Ascending aorta (tissue), 2 donors: ENCODE measurements around the gene MEAK7. TPM values are rescaled to one million over a fixed set of nuclear protein-coding genes. Genes with fewer than 3 reads are reported as not detected.

Experiments
- DNase-seq, 2 donors: peaks; one replicate each; pipeline ENCODE4 v3.0.0-alpha.2; 2019; ENCODE audit warnings: low spot score in 2 of 2
- H3K27ac ChIP-seq, 2 donors: fragments of 200-600 bp; sonication (generic); one replicate each; pipeline ENCODE4 v1.5.1; 2016 to 2017; ENCODE audit warnings: mild to moderate bottlenecking in 1 of 2
- H3K27me3 ChIP-seq: fragments of 200-600 bp; sonication (generic); one replicate; pipeline ENCODE4 v1.5.1; 2017
- H3K36me3 ChIP-seq, 2 donors: fragments of 200-600 bp; sonication (generic); one replicate each; pipeline ENCODE4 v1.5.1; 2016
- H3K4me1 ChIP-seq, 2 donors: fragments of 200-600 bp; sonication (generic); one replicate each; pipeline ENCODE4 v1.5.1; 2016 to 2017; ENCODE audit warnings: mild to moderate bottlenecking in 1 of 2
- H3K4me3 ChIP-seq, 2 donors: fragments of 200-600 bp; sonication (generic); one replicate each; pipeline ENCODE4 v1.5.1; 2016 to 2017; ENCODE audit warnings: mild to moderate bottlenecking in 1 of 2
- H3K9me3 ChIP-seq, 2 donors: fragments of 200-600 bp; sonication (generic); one replicate each; pipeline ENCODE4 v1.5.1; 2016
- CTCF ChIP-seq, 3 experiments: fragments of 200-600 bp in 2 of 3; fragments of 450-650 bp in 1 of 3; sonication (generic) in 2 of 3; IDR thresholded peaks; one replicate each; pipeline ENCODE4 v1.5.1; 2016 to 2019; ENCODE audit warnings: antibody characterized with exemption in 3 of 3, mild to moderate bottlenecking in 1 of 3, moderate library complexity in 1 of 3
- intact Hi-C: fragments of 100-400 bp; cut with DNase I; formaldehyde crosslinking; loops from one replicate; pipeline ENCODE4 v1.15.1; 2023
- total RNA-seq: library from RNA; depleted of rRNA; stranded (reverse); fragments of >200 nt; gene quantifications from one replicate; pipeline ENCODE4 v1.1.0, GENCODE V29; 2016

The MEAK7 gene
- total RNA-seq, 1 donor from 2014 or later: 5.4 TPM

- Histone ChIP-seq H3K4me1 (peaks cover 15 to 16% of the 10 kb centered on the region in 2 donors), H3K9me3 (no peaks in the 10 kb centered on the region), H3K27me3 (no peaks in the 10 kb centered on the region), H3K27ac (no peak overlapping the region), H3K36me3 (no peaks in the 10 kb centered on the region), H3K4me3 (no peak overlapping the region)
- DNase-seq: no peak
- intact Hi-C loops: no loop called here
- no peak for TF ChIP-seq CTCF (IDR thresholded peaks at IDR 0.05)
Measured at GRCh38 chr16:84535851-84536250, 31.4 kb upstream of the MEAK7 start.

GRCh38 chr16:84535408-84535807 lies 30.9 kb upstream of the MEAK7 start:
- no peak overlapping the region for H3K4me3 ChIP-seq
- H3K9me3 ChIP-seq: no peaks in the 10 kb centered on the region
- no peak for DNase-seq
- peaks cover 15 to 16% of the 10 kb centered on the region in 2 donors for H3K4me1 ChIP-seq
- no peaks in the 10 kb centered on the region for H3K36me3 ChIP-seq
- H3K27ac ChIP-seq: no peak overlapping the region
- no peaks in the 10 kb centered on the region for H3K27me3 ChIP-seq
- intact Hi-C loops: no loop called here
- no peak for TF ChIP-seq CTCF (IDR thresholded peaks at IDR 0.05)

GRCh38 chr16:84534815-84535214 lies 30.4 kb upstream of the MEAK7 start:
- DNase-seq: no peak
- Histone ChIP-seq H3K36me3 (no peaks in the 10 kb centered on the region), H3K27me3 (no peaks in the 10 kb centered on the region), H3K4me1 (peaks cover 15 to 16% of the 10 kb centered on the region in 2 donors), H3K27ac (no peak overlapping the region), H3K4me3 (no peak overlapping the region), H3K9me3 (no peaks in the 10 kb centered on the region)
- intact Hi-C loops: loop anchor here (5.0 kb wide), 1 partner anchor 47 kb away; no protein-coding TSS in a partner anchor
- no peak for TF ChIP-seq CTCF (IDR thresholded peaks at IDR 0.05)

GRCh38 chr16:84532855-84533486 lies 28.5 kb upstream of the MEAK7 start:
- no peaks in the 10 kb centered on the region for H3K36me3 ChIP-seq
- peaks cover 19% of the 10 kb centered on the region in 2 donors for H3K4me1 ChIP-seq
- intact Hi-C loops: loop anchor here (1.0 to 5.0 kb wide), 3 partner anchors 49 to 85 kb away; partner anchors contain the start of gene COTL1
- no peak overlapping the region for H3K4me3 ChIP-seq
- no peaks in the 10 kb centered on the region for H3K9me3 ChIP-seq
- peak overlapping the region; percentile 58 to 80 for H3K27ac ChIP-seq
- no peak for DNase-seq
- H3K27me3 ChIP-seq: no peaks in the 10 kb centered on the region
- TF ChIP-seq CTCF (IDR thresholded peaks at IDR 0.05): no peak

- peaks cover 26% of the 10 kb centered on the region in 2 donors for H3K4me1 ChIP-seq
- intact Hi-C loops: loop anchor here (1.0 to 5.0 kb wide), 3 partner anchors 50 to 86 kb away; partner anchors contain the start of gene COTL1
- TF ChIP-seq CTCF (IDR thresholded peaks at IDR 0.05): no peak
Measured at GRCh38 chr16:84532291-84532724, 27.8 kb upstream of the MEAK7 start.

More at GRCh38 chr16:84532291-84532724, 27.8 kb upstream of the MEAK7 start:
- Histone ChIP-seq H3K27ac (peak overlapping the region; percentile 58 to 80), H3K36me3 (no peaks in the 10 kb centered on the region), H3K27me3 (no peaks in the 10 kb centered on the region), H3K9me3 (no peaks in the 10 kb centered on the region), H3K4me3 (no peak overlapping the region)
- DNase-seq: peak in 1 of 2 donors; percentile 91
